Measurements from ENCODE around the gene TRMT1.

GRCh38 chr19:13103581-13104359 is 12.8 kb downstream of the TRMT1 start:
- TF ChIP-seq L3MBTL2 (conservative IDR thresholded peaks at IDR 0.05) (no peak), FOXK2 (IDR thresholded peaks at IDR 0.05) (no peak), ELF4 (IDR thresholded peaks at IDR 0.05) (no peak), FOXM1 (IDR thresholded peaks at IDR 0.05; ENCODE audit: borderline replicate concordance) (no peak), BHLHE40 (IDR thresholded peaks at IDR 0.05; ENCODE audit: borderline replicate concordance) (no peak), HDGF (IDR thresholded peaks at IDR 0.05; ENCODE audit: borderline replicate concordance) (no peak), ARNT (IDR thresholded peaks at IDR 0.05) (no peak), PKNOX1 (IDR thresholded peaks at IDR 0.05) (no peak), FOXA1 (IDR thresholded peaks at IDR 0.05) (no peak)
